HEK293T (cell line): Measurements from ENCODE around the gene DAG1.

ENCODE experiments used
- CTCF ChIA-PET: fragments of 350-600 bp; formaldehyde crosslinking; extraction: SDS; loops from one replicate; lab custom pipeline; 2021; ENCODE audit warnings: antibody characterized with exemption, inconsistent platforms; lab: Yijun Ruan, JAX
- POLR2A ChIA-PET: fragments of 350-600 bp; formaldehyde crosslinking; extraction: SDS; loops from one replicate; lab custom pipeline; 2020; ENCODE audit warnings: antibody characterized with exemption, inconsistent platforms; lab: Yijun Ruan, JAX
- DNase-seq: peaks from one replicate; pipeline ENCODE4 v3.0.0; 2012; ENCODE audit warnings: mixed read lengths; ENCODE audit errors: extremely low spot score
- ARNT ChIP-seq: fragments of 450-650 bp; IDR thresholded peaks from 2 replicates; pipeline ENCODE4 v1.6.1; 2017; ENCODE audit warnings: mild to moderate bottlenecking
- BHLHE40 ChIP-seq: fragments of 450-650 bp; IDR thresholded peaks from 2 replicates; pipeline ENCODE4 v1.6.1; 2016; ENCODE audit warnings: mild to moderate bottlenecking, moderate library complexity, borderline replicate concordance
- CTBP1 ChIP-seq: fragments of 450-650 bp; IDR thresholded peaks from 2 replicates; pipeline ENCODE4 v1.6.1; 2016; ENCODE audit warnings: borderline replicate concordance
- ELF4 ChIP-seq: fragments of 450-650 bp; IDR thresholded peaks from 2 replicates; pipeline ENCODE4 v1.6.1; 2017; ENCODE audit warnings: antibody characterized with exemption
- FOXA1 ChIP-seq: fragments of 450-650 bp; IDR thresholded peaks from 2 replicates; pipeline ENCODE4 v1.6.1; 2016; ENCODE audit warnings: mild to moderate bottlenecking
- FOXK2 ChIP-seq: fragments of 450-650 bp; IDR thresholded peaks from 2 replicates; pipeline ENCODE4 v1.6.1; 2016; ENCODE audit warnings: mild to moderate bottlenecking
- FOXM1 ChIP-seq: fragments of 450-650 bp; IDR thresholded peaks from 2 replicates; pipeline ENCODE4 v1.6.1; 2017; ENCODE audit warnings: mild to moderate bottlenecking, borderline replicate concordance
- HDGF ChIP-seq: fragments of 450-650 bp; IDR thresholded peaks from 2 replicates; pipeline ENCODE4 v1.6.1; 2017; ENCODE audit warnings: antibody characterized with exemption, borderline replicate concordance
- L3MBTL2 ChIP-seq: fragments of 450-650 bp; conservative IDR thresholded peaks from 2 replicates; pipeline ENCODE4 v1.6.1; 2016; ENCODE audit warnings: mild to moderate bottlenecking
- LEF1 ChIP-seq: fragments of 450-650 bp; IDR thresholded peaks from 2 replicates; pipeline ENCODE4 v1.6.1; 2017; ENCODE audit warnings: mild to moderate bottlenecking, borderline replicate concordance
- NFRKB ChIP-seq: fragments of 450-650 bp; IDR thresholded peaks from 2 replicates; pipeline ENCODE4 v1.6.1; 2016; ENCODE audit warnings: mild to moderate bottlenecking, moderate library complexity
- SP1 ChIP-seq: fragments of 450-650 bp; IDR thresholded peaks from 2 replicates; pipeline ENCODE4 v1.6.1; 2017
- SUZ12 ChIP-seq: fragments of 450-650 bp; IDR thresholded peaks from 2 replicates; pipeline ENCODE4 v1.6.1; 2016; ENCODE audit warnings: mild to moderate bottlenecking
- TARDBP ChIP-seq: fragments of 450-650 bp; IDR thresholded peaks from 2 replicates; pipeline ENCODE4 v1.6.1; 2016
- ZNF384 ChIP-seq: fragments of 450-650 bp; IDR thresholded peaks from 2 replicates; pipeline ENCODE4 v1.6.1; 2016
- TF ChIP-seq, protein P1 (sequence below): fragments of 450-650 bp; IDR thresholded peaks from 2 replicates; pipeline ENCODE4 v1.6.1; 2016

Gene DAG1

DNA sequence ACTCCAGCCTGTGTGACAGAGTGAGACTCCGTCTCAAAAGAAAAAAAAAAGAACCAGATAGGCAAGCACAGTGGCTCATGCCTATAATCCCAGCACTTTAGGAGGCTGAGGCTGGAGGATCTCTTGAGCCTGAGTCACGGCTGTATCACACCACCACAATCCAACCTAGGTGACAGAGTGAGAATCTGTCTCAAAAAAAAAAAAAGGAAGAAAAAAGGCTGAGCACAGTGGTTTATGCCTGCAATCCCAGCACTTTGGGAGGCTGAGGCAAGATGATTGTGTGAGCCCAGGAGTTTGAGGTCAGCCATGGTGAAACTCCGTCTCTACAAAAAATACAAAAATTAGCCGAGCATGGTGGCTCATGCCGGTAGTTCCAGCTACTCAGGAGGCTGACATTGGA lies 35.3 kb upstream of the DAG1 start:
- ChIA-PET CTCF (no interaction called here), POLR2A (no interaction called here)
- TF ChIP-seq HDGF (no peak), BHLHE40 (no peak), CTBP1 (no peak), SUZ12 (no peak), ARNT (no peak), FOXM1 (no peak), SP1 (no peak), LEF1 (no peak), ELF4 (no peak), ZNF384 (no peak), FOXA1 (no peak), FOXK2 (no peak), TARDBP (no peak), NFRKB (no peak)
- TF ChIP-seq, protein P1, sequence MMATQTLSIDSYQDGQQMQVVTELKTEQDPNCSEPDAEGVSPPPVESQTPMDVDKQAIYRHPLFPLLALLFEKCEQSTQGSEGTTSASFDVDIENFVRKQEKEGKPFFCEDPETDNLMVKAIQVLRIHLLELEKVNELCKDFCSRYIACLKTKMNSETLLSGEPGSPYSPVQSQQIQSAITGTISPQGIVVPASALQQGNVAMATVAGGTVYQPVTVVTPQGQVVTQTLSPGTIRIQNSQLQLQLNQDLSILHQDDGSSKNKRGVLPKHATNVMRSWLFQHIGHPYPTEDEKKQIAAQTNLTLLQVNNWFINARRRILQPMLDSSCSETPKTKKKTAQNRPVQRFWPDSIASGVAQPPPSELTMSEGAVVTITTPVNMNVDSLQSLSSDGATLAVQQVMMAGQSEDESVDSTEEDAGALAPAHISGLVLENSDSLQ: no peak
- DNase-seq: no peak

DNA sequence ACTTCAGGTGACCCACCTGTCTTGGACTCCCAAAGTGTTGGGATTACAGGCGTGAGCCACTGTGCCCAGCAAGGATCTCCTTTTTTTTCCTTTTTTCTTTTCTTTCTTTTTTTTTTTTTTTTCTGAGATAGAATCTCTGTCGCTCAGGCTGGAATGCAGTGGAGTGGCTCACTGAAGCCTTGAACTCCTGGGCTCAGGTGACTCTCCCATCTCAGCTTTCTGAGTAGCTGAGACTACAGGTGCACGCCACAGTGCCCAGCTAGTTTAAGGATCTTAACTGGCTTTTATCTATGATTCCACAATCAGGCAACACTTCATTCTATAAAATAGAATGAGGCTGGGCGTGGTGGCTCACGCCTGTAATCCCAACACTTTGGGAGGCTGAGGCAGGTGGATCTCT lies 24.7 kb upstream of the DAG1 start:
- no peak for TF ChIP-seq BHLHE40
- TF ChIP-seq ARNT: no peak
- TF ChIP-seq NFRKB: no peak
- no peak for TF ChIP-seq HDGF
- no peak for TF ChIP-seq FOXK2
- TF ChIP-seq LEF1: no peak
- POLR2A ChIA-PET: interaction anchor here (0.9 to 2.6 kb wide), 3 partner anchors 15 to 106 kb away, joined by 4 to 22 read pairs (median 5); partner anchors contain the start of genes NICN1 and USP4

DNA sequence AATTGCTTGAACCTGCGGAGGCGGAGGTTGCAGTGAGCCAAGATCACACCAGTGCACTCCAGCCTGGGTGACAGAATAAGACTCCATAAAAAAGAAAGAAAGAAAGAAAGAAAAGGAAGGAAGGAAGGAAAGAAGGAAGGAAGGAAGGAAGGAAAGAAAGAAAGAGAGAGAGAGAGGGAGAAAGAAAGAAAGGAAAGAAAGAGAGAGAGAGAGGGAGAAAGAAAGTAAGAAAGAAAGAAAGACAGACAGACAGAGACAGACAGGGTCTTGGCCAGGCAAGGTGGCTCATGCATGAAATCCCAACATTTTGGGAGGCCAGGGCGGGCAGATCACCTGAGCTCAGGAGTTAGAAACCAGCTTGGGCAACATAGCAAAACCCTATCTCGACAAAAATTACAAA lies 16.4 kb upstream of the DAG1 start:
- ChIA-PET POLR2A (interaction anchor here (0.7 to 2.0 kb wide), 4 partner anchors 16 to 119 kb away, joined by 3 to 6 read pairs (median 4); partner anchors contain the start of genes DAG1, RHOA and USP4), CTCF (interaction anchor here (0.6 to 0.8 kb wide), 2 partner anchors 31 to 113 kb away, joined by 3 to 7 read pairs; partner anchors contain the start of gene USP4)
- DNase-seq: no peak
- TF ChIP-seq SUZ12 (no peak), SP1 (no peak), NFRKB (no peak), ZNF384 (no peak), ELF4 (no peak), BHLHE40 (no peak), LEF1 (no peak), CTBP1 (no peak), FOXA1 (no peak), FOXK2 (no peak), L3MBTL2 (no peak), FOXM1 (no peak), TARDBP (no peak), HDGF (no peak), ARNT (no peak)
- TF ChIP-seq, protein P1: no peak

More for the DNA sequence above, 24.7 kb upstream of the DAG1 start:
- CTCF ChIA-PET: no interaction called here
- no peak for DNase-seq

DNA sequence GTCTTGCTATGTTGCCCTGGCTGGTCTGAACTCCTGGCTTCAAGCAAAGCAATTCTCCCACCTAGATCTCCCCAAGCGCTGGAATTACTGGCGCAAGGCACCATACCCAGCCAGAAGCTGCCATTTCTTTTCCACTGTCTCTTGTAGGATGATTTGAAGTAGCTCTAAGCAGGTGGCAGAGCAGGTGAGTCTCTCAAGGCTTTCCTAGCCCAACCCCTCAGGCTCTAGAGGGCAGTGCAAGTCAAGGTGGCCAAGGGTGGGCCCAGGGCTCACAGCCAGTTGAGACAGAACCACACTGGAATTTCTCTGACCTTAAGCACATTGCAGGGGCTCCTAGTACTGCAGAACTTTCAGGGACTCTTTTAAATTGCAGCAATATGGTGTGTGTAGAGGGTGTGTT lies 15.6 kb upstream of the DAG1 start:
- no peak for DNase-seq
- ChIA-PET CTCF (interaction anchor here (0.6 to 0.8 kb wide), 7 partner anchors 11 to 114 kb away, joined by 3 to 7 read pairs (median 3); partner anchors contain the start of gene USP4), POLR2A (interaction anchor here (0.7 to 2.0 kb wide), 6 partner anchors 15 to 215 kb away, joined by 3 to 6 read pairs (median 3); partner anchors contain the start of genes DAG1, RHOA and USP4)
- no peak for TF ChIP-seq FOXM1
- TF ChIP-seq LEF1: no peak
- TF ChIP-seq ZNF384: no peak
- TF ChIP-seq BHLHE40: no peak
- TF ChIP-seq, protein P1: no peak
- no peak for TF ChIP-seq ARNT
- TF ChIP-seq NFRKB: no peak
- no peak for TF ChIP-seq SP1
- TF ChIP-seq TARDBP: no peak
- TF ChIP-seq FOXK2: no peak
- no peak for TF ChIP-seq FOXA1
- TF ChIP-seq CTBP1: no peak

DNA sequence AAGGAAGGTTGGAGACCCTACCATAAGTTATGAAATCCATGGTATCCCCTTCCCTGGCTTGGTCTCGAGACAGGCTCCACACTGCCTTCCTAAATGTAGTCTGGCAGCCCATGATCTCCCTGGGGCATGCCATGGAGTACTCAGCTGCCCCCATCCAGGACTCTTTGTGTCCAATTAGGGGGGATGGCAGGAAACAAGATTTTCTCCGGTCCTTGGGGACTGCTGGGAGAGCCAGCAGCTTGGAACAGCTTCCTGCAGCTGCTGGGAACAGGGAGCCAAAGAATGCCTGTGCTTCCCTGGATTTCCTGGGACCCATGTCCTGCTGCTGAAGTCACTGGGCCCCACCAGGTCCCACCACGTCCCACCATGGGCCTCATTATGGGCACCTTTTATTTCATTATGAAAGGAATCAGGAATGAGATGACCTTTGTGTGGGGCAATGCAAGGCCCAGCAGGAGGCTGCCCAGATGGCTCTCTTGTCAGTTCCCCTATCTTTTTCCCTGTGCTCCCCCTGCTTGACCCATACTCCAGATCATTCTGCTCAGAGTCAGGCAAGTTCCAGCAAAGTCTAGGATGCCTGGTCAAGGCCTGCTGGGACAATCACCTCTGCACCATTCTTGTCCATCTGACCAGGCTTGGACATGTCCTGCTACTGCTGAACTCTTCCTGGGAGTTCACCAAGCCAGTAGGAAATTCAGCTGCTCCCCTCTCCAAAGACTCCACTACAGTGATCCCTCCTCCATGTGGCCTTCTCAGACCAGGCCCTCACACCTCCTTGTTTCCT lies 15.0 kb upstream of the DAG1 start:
- TF ChIP-seq SUZ12: no peak
- TF ChIP-seq FOXM1: no peak
- no peak for TF ChIP-seq L3MBTL2
- TF ChIP-seq NFRKB: no peak
- no peak for TF ChIP-seq BHLHE40
- no peak for TF ChIP-seq ELF4
- no peak for TF ChIP-seq SP1
- no peak for TF ChIP-seq FOXK2
- TF ChIP-seq HDGF: no peak
- TF ChIP-seq FOXA1: no peak
- ChIA-PET POLR2A (interaction anchor here (1.0 to 2.0 kb wide), 5 partner anchors 14 to 214 kb away, joined by 3 to 6 read pairs (median 3); partner anchors contain the start of genes DAG1 and USP4), CTCF (no interaction called here)
- no peak for DNase-seq
